Measurements from ENCODE around the gene CCNF.
A peak's percentile ranks its signal among the peaks of the same experiment; 100 is the strongest.
"Not testable (repeated sequence)": the region's sequence is repeated elsewhere in the genome, so short reads cannot be mapped to it uniquely, and the experiment has no call there.

CCNF gene

GRCh38 chr16:2472885-2473445, 43.7 kb downstream of the CCNF start:
- no peak for DNase-seq

GRCh38 chr16:2473446-2473926, 44.2 kb downstream of the CCNF start:
- DNase-seq, result no peak

- DNase-seq, result peak; percentile 47
These were observed 45.0 kb downstream of the CCNF start for GRCh38 chr16:2473999-2474876.

GRCh38 chr16:2474877-2475412, 45.7 kb downstream of the CCNF start, which contains the start of gene TBC1D24:
Gene TBC1D24 (plus strand): TSS chr16:2475127. CDS start chr16:2496149, 21,022 bp downstream.
- peak; percentile 80 for DNase-seq

GRCh38 chr16:2475413-2476344, 46.4 kb downstream of the CCNF start:
- peak; percentile 37 for DNase-seq

- no peak for DNase-seq
These were observed 47.1 kb downstream of the CCNF start for GRCh38 chr16:2476345-2476720.

GRCh38 chr16:2476741-2477140, 47.5 kb downstream of the CCNF start:
- no peak for DNase-seq

GRCh38 chr16:2477327-2477726, 48.1 kb downstream of the CCNF start:
- no peak for DNase-seq

- no peak for DNase-seq
These were observed 49.0 kb downstream of the CCNF start for GRCh38 chr16:2478279-2478678.

GRCh38 chr16:2479996-2480395, 50.7 kb downstream of the CCNF start:
- DNase-seq, result not testable (repeated sequence)

- no peak for DNase-seq
These were observed 51.7 kb downstream of the CCNF start for GRCh38 chr16:2480948-2481347.

- DNase-seq, result no peak
These were observed 52.4 kb downstream of the CCNF start for GRCh38 chr16:2481676-2482075.

GRCh38 chr16:2482249-2482648, 53.0 kb downstream of the CCNF start:
- DNase-seq, result no peak

GRCh38 chr16:2482708-2483534, 53.7 kb downstream of the CCNF start:
- DNase-seq, result no peak

GRCh38 chr16:2483939-2484897, 55.0 kb downstream of the CCNF start:
- DNase-seq, result no peak

GRCh38 chr16:2484898-2485508, 55.8 kb downstream of the CCNF start:
- DNase-seq, result no peak

GRCh38 chr16:2485811-2486507, 56.7 kb downstream of the CCNF start:
- DNase-seq, result no peak

GRCh38 chr16:2486645-2487516, 57.6 kb downstream of the CCNF start:
- DNase-seq, result peak; percentile 72

- DNase-seq, result no peak
These were observed 58.2 kb downstream of the CCNF start for GRCh38 chr16:2487517-2487842.

All from activated gamma-delta T cell treated with Interleukin-2 at 50 U/mL for 16 hours (primary cell).